NT2/D1 (cell line): ENCODE results near the gene SERTAD1.

Experiments
- SUZ12 ChIP-seq: IDR thresholded peaks from 2 replicates; pipeline ENCODE4 v1.6.1; 2011; ENCODE audit not compliant: insufficient read length, insufficient read depth; ENCODE audit errors: extremely low read depth
- YY1 ChIP-seq: IDR thresholded peaks from 2 replicates; pipeline ENCODE4 v1.6.1; 2011; ENCODE audit not compliant: insufficient read length, insufficient read depth

GRCh38 chr19:40469011-40469410 lies 43.2 kb upstream of the SERTAD1 start:
- TF ChIP-seq SUZ12 (no peak), YY1 (no peak)
